K562 (cell line): ENCODE data around the gene CHTOP.

Experiments used
- CHD2 ChIP-seq: IDR thresholded peaks from 2 replicates; pipeline ENCODE4 v1.6.1; 2011; ENCODE audit warnings: low read depth, low read length
- CTCF ChIP-seq, 3 experiments: IDR thresholded peaks in 2 of 3; conservative IDR thresholded peaks in 1 of 3; 2 replicates each; pipeline ENCODE4 v1.5.1; 2011 to 2012; ENCODE audit warnings: low read length in 3 of 3, mild to moderate bottlenecking in 3 of 3, control low read depth in 2 of 3, improper control_type of control experiment in 1 of 3, inconsistent platforms in 1 of 3, low read depth in 1 of 3, mixed read lengths in 1 of 3, moderate library complexity in 1 of 3; ENCODE audit not compliant: insufficient read depth in 2 of 3
- GMEB1 ChIP-seq: fragments of 250-450 bp; sonication (Bioruptor Pico); IDR thresholded peaks from 2 replicates; pipeline ENCODE4 v1.4.0; 2020; ENCODE audit warnings: mild to moderate bottlenecking
- MXI1 ChIP-seq: IDR thresholded peaks from 2 replicates; pipeline ENCODE4 v1.6.1; 2011; ENCODE audit warnings: low read depth, mild to moderate bottlenecking, improper control_type of control experiment, low read length
- POLR3A ChIP-seq: IDR thresholded peaks from 2 replicates; pipeline ENCODE4 v1.6.1; 2011; ENCODE audit warnings: borderline replicate concordance, mild to moderate bottlenecking, moderate library complexity; ENCODE audit not compliant: insufficient read length, insufficient read depth; ENCODE audit errors: extremely low read depth
- RNF2 ChIP-seq: sonication (generic); IDR thresholded peaks from 2 replicates; pipeline ENCODE4 v1.6.1; 2016
- SRF ChIP-seq, 2 experiments: fragments of 250-450, 450-650 bp in 1 of 2; sonication (Bioruptor Pico) in 1 of 2; sonication (generic) in 1 of 2; formaldehyde crosslinking; IDR thresholded peaks; 2 replicates each; pipeline versions ENCODE4 v1.5.0 to v1.5.1; 2020 to 2022; ENCODE audit warnings: mild to moderate bottlenecking in 1 of 2, missing genetic modification reagents in 1 of 2
- ZNF140 ChIP-seq: fragments of 250-450 bp; sonication (Bioruptor Pico); IDR thresholded peaks from 2 replicates; pipeline ENCODE4 v1.8.0; 2021; ENCODE audit warnings: moderate library complexity, mild to moderate bottlenecking, inconsistent platforms
- TF ChIP-seq, protein P1 (sequence below), 2 experiments: IDR thresholded peaks; 2 replicates each; pipeline ENCODE4 v1.6.1; 2011; ENCODE audit warnings: borderline replicate concordance in 1 of 2, control low read depth in 1 of 2, low read depth in 1 of 2, low read length in 1 of 2, mild to moderate bottlenecking in 1 of 2, mixed read lengths in 1 of 2, moderate library complexity in 1 of 2; ENCODE audit not compliant: insufficient read depth in 1 of 2, insufficient read length in 1 of 2, poor library complexity in 1 of 2, severe bottlenecking in 1 of 2; ENCODE audit errors: extremely low read depth in 1 of 2

DNA sequence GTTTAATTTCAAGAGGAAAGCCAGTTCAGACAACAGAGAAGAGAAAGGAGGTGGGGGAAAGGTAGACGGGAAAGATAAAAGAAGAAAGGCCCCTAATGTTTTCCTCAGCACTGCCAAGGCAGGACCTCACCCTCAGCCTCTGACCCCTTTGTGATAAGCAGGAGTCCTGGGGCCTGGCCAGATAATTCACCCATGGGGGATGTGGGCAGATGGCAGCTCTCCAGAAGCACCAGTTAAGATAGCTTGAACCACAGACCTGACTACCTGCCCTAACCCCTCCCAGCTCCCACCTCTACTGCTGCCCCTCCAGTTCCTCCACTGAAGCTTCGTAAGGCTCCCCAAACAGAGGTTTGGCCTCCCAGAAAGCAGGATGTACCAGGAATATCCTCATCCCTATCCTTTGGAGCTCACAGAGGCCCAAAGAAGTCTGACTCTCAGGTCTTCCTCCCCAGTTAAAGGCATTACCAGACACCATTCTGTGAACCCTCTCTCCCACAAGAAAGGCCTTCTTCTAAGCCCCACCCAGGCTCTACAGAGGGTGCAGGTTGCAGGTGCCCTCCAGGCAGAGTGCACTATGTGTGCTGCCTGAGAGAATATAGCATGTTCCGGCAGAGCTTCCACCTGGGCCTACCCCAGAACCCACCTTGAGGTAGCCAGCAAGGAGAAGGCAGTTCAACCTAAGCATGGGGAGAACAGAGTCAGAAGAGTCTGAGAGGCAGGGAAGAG lies 15.4 kb downstream of the CHTOP start:
- no peak for TF ChIP-seq ZNF140 (CRISPR knock-in tag)
- no peak for TF ChIP-seq CTCF (IDR thresholded peaks at IDR 0.05 in 2 of 3, conservative IDR thresholded peaks at IDR 0.05 in 1 of 3; ENCODE audit: insufficient read depth in 2 of 3, low read depth in 1 of 3, low read length in 3 of 3)
- TF ChIP-seq POLR3A = no peak
- TF ChIP-seq, protein P1, sequence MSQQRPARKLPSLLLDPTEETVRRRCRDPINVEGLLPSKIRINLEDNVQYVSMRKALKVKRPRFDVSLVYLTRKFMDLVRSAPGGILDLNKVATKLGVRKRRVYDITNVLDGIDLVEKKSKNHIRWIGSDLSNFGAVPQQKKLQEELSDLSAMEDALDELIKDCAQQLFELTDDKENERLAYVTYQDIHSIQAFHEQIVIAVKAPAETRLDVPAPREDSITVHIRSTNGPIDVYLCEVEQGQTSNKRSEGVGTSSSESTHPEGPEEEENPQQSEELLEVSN (IDR thresholded peaks at IDR 0.05; ENCODE audit: borderline replicate concordance in 1 of 2, extremely low read depth in 1 of 2, insufficient read depth in 1 of 2, insufficient read length in 1 of 2, low read depth in 1 of 2, low read length in 1 of 2, poor library complexity in 1 of 2, severe bottlenecking in 1 of 2) = no peak
- no peak for TF ChIP-seq RNF2
- TF ChIP-seq GMEB1 (CRISPR knock-in tag) = no peak
- TF ChIP-seq CHD2 = no peak
- no peak for TF ChIP-seq MXI1
- no peak for TF ChIP-seq SRF (CRISPR knock-in tag; IDR thresholded peaks at IDR 0.05)
